HEK293 (cell line): ENCODE measurements around the gene PDSS2.
A peak's percentile ranks its signal among the peaks of the same experiment; 100 is the strongest.

Experiments used
- CTCF ChIA-PET: fragments of 350-600 bp; formaldehyde crosslinking; extraction: SDS; loops from one replicate; lab custom pipeline; 2021; ENCODE audit warnings: antibody characterized with exemption; lab: Yijun Ruan, JAX
- POLR2A ChIA-PET: fragments of 300-600 bp; formaldehyde crosslinking; extraction: SDS; loops from one replicate; lab custom pipeline; 2020; ENCODE audit warnings: antibody characterized with exemption, inconsistent platforms; lab: Yijun Ruan, JAX
- H3K27ac ChIP-seq: fragments of 200-500 bp; sonication (Bioruptor generic); 2 replicates; pipeline ENCODE4 v1.5.1; 2014; ENCODE audit warnings: low read depth, low read length, control low read depth, inconsistent platforms; ENCODE audit errors: extremely low read depth
- H3K36me3 ChIP-seq, 2 experiments: fragments of 200-500 bp in 1 of 2; sonication (Bioruptor generic) in 1 of 2; 1 replicate in 1 of 2; 2 replicates in 1 of 2; pipeline ENCODE4 v1.5.1; 2014 to 2017; ENCODE audit warnings: inconsistent platforms in 2 of 2, low read length in 2 of 2; ENCODE audit not compliant: control insufficient read depth in 2 of 2, insufficient read depth in 1 of 2
- H3K4me1 ChIP-seq: fragments of 200-500 bp; sonication (Bioruptor generic); 2 replicates; pipeline ENCODE4 v1.5.1; 2014; ENCODE audit warnings: mild to moderate bottlenecking, low read length, inconsistent platforms; ENCODE audit not compliant: control insufficient read depth, insufficient read depth
- H3K4me3 ChIP-seq: 2 replicates; pipeline ENCODE4 v1.5.1; 2011; ENCODE audit warnings: low read depth, mild to moderate bottlenecking, control low read depth, low read length, moderate library complexity
- H3K9me3 ChIP-seq: fragments of 200-500 bp; sonication (Bioruptor generic); 2 replicates; pipeline ENCODE4 v1.5.1; 2014; ENCODE audit warnings: low read depth, low read length, inconsistent platforms; ENCODE audit not compliant: control insufficient read depth, insufficient read depth
- ELK4 ChIP-seq: IDR thresholded peaks from 2 replicates; pipeline ENCODE4 v1.6.1; 2011; ENCODE audit warnings: mild to moderate bottlenecking, low read depth, low read length, borderline replicate concordance
- INSM2 ChIP-seq: fragments of 450-650 bp; formaldehyde crosslinking; IDR thresholded peaks from 2 replicates; pipeline ENCODE4 v1.5.1; 2016; ENCODE audit warnings: missing biosample characterization, missing genetic modification characterization
- KLF1 ChIP-seq: fragments of 450-650 bp; formaldehyde crosslinking; IDR thresholded peaks from 2 replicates; pipeline ENCODE4 v1.5.1; 2016; ENCODE audit warnings: missing biosample characterization, missing genetic modification characterization
- OVOL3 ChIP-seq: fragments of 450-650 bp; formaldehyde crosslinking; IDR thresholded peaks from 2 replicates; pipeline ENCODE4 v1.5.1; 2016; ENCODE audit warnings: missing biosample characterization, missing genetic modification characterization
- SCRT2 ChIP-seq: fragments of 450-650 bp; formaldehyde crosslinking; IDR thresholded peaks from 2 replicates; pipeline ENCODE4 v1.5.1; 2016; ENCODE audit warnings: missing biosample characterization, missing genetic modification characterization
- TCF7L2 ChIP-seq: IDR thresholded peaks from 2 replicates; pipeline ENCODE4 v1.6.1; 2011; ENCODE audit warnings: low read depth, mild to moderate bottlenecking, inconsistent platforms, low read length, moderate library complexity, borderline replicate concordance
- ZBTB44 ChIP-seq: fragments of 450-650 bp; IDR thresholded peaks from 2 replicates; pipeline ENCODE4 v1.5.1; 2018; ENCODE audit warnings: missing biosample characterization, mild to moderate bottlenecking, missing genetic modification characterization
- ZFHX2 ChIP-seq: fragments of 450-650 bp; formaldehyde crosslinking; conservative IDR thresholded peaks from 2 replicates; pipeline ENCODE4 v1.5.1; 2016; ENCODE audit warnings: missing biosample characterization, missing genetic modification characterization
- ZNF112 ChIP-seq: fragments of 450-650 bp; formaldehyde crosslinking; IDR thresholded peaks from 2 replicates; pipeline ENCODE4 v1.5.0; 2017; ENCODE audit warnings: missing biosample characterization, missing genetic modification characterization
- ZNF18 ChIP-seq: fragments of 450-650 bp; formaldehyde crosslinking; IDR thresholded peaks from 2 replicates; pipeline ENCODE4 v1.5.1; 2016; ENCODE audit warnings: missing biosample characterization, missing genetic modification characterization
- ZNF19 ChIP-seq: fragments of 450-650 bp; formaldehyde crosslinking; IDR thresholded peaks from 2 replicates; pipeline ENCODE4; 2016; ENCODE audit warnings: missing biosample characterization, missing genetic modification characterization, low read depth
- ZNF223 ChIP-seq: fragments of 450-650 bp; formaldehyde crosslinking; IDR thresholded peaks from 2 replicates; pipeline ENCODE4 v1.5.1; 2016; ENCODE audit warnings: missing biosample characterization, missing genetic modification characterization
- ZNF24 ChIP-seq: fragments of 450-650 bp; formaldehyde crosslinking; IDR thresholded peaks from 2 replicates; pipeline ENCODE4 v1.5.1; 2016; ENCODE audit warnings: missing biosample characterization, missing genetic modification characterization
- ZNF324 ChIP-seq: fragments of 450-650 bp; formaldehyde crosslinking; IDR thresholded peaks from 2 replicates; pipeline ENCODE4 v1.5.1; 2016; ENCODE audit warnings: missing biosample characterization, missing genetic modification characterization
- ZNF473 ChIP-seq: fragments of 450-650 bp; formaldehyde crosslinking; IDR thresholded peaks from 2 replicates; pipeline ENCODE4 v1.5.1; 2017; ENCODE audit warnings: missing biosample characterization, missing genetic modification characterization
- ZNF488 ChIP-seq: fragments of 450-650 bp; formaldehyde crosslinking; IDR thresholded peaks from 2 replicates; pipeline ENCODE4 v1.5.1; 2016; ENCODE audit warnings: missing biosample characterization, missing genetic modification characterization
- ZNF701 ChIP-seq: fragments of 450-650 bp; formaldehyde crosslinking; IDR thresholded peaks from 2 replicates; pipeline ENCODE4 v1.5.1; 2016; ENCODE audit warnings: missing biosample characterization, missing genetic modification characterization
- ZNF785 ChIP-seq: fragments of 450-650 bp; formaldehyde crosslinking; IDR thresholded peaks from 2 replicates; pipeline ENCODE4 v1.5.1; 2016; ENCODE audit warnings: missing biosample characterization, missing genetic modification characterization

PDSS2 gene

GRCh38 chr6:107129370-107129925 lies 329.9 kb downstream of the PDSS2 start:
- CTCF ChIA-PET, result interaction anchor here (0.5 to 2.1 kb wide), 7 partner anchors 12 to 720 kb away, joined by 3 to 8 read pairs (median 5); partner anchors contain the start of gene BEND3
- peak; percentile 66; the same call in 1 of the 2 replicates for TF ChIP-seq SCRT2 (tag by site-specific recombination)
- TF ChIP-seq ZNF19 (tag by site-specific recombination), result no peak
- H3K27ac ChIP-seq, result no peak overlapping the region
- H3K4me3 ChIP-seq, result no peak overlapping the region
- POLR2A ChIA-PET, result no interaction called here
- no peaks in the 10 kb centered on the region for H3K9me3 ChIP-seq
- H3K4me1 ChIP-seq, result no peaks in the 10 kb centered on the region
- H3K36me3 ChIP-seq, result no peaks in the 10 kb centered on the region

- H3K9me3 ChIP-seq, result no peaks in the 10 kb centered on the region
- no peaks in the 10 kb centered on the region for H3K36me3 ChIP-seq
- ChIA-PET POLR2A (no interaction called here), CTCF (interaction anchor here (0.8 to 2.1 kb wide), 2 partner anchors 11 to 15 kb away, joined by 3 to 6 read pairs; no protein-coding TSS in a partner anchor)
- no peak overlapping the region for H3K4me3 ChIP-seq
- H3K27ac ChIP-seq, result no peak overlapping the region
- no peak for TF ChIP-seq ZNF701
- TF ChIP-seq ZNF18 (tag by site-specific recombination), result no peak
- no peak for TF ChIP-seq ZNF223
- no peak for TF ChIP-seq KLF1 (tag by site-specific recombination)
- H3K4me1 ChIP-seq, result no peaks in the 10 kb centered on the region
These were observed 330.8 kb downstream of the PDSS2 start for GRCh38 chr6:107128577-107128976.

- POLR2A ChIA-PET, result no interaction called here
- TF ChIP-seq ZNF473 (tag by site-specific recombination) (no peak), ZNF112 (no peak), ZNF488 (tag by site-specific recombination) (no peak), ZNF324 (no peak), ZBTB44 (tag by site-specific recombination) (no peak), ZNF785 (no peak), ZNF24 (tag by site-specific recombination) (no peak), OVOL3 (tag by site-specific recombination) (no peak), TCF7L2 (no peak)
- Histone ChIP-seq H3K9me3 (no peaks in the 10 kb centered on the region), H3K27ac (no peak overlapping the region), H3K4me1 (no peaks in the 10 kb centered on the region), H3K4me3 (no peak overlapping the region), H3K36me3 (no peaks in the 10 kb centered on the region)
- CTCF ChIA-PET, result interaction anchor here (2.1 kb wide), 1 partner anchor 14 kb away, joined by 6 read pairs; no protein-coding TSS in a partner anchor
These were observed 331.2 kb downstream of the PDSS2 start for GRCh38 chr6:107128175-107128574.

GRCh38 chr6:107125771-107126170 lies 333.6 kb downstream of the PDSS2 start:
- TF ChIP-seq ELK4 (no peak), ZFHX2 (tag by site-specific recombination) (no peak), INSM2 (tag by site-specific recombination) (no peak)
- TF ChIP-seq, all 188 proteins: peak for 0
- Histone ChIP-seq H3K9me3 (no peaks in the 10 kb centered on the region), H3K4me1 (no peaks in the 10 kb centered on the region), H3K36me3 (no peaks in the 10 kb centered on the region), H3K27ac (no peak overlapping the region), H3K4me3 (no peak overlapping the region)
- POLR2A ChIA-PET, result no interaction called here
- CTCF ChIA-PET, result interaction anchor here (0.9 to 1.7 kb wide), 2 partner anchors 12 to 15 kb away, joined by 3 to 4 read pairs; no protein-coding TSS in a partner anchor
